C1 segment of cervical spinal cord (tissue), 14 donors: ENCODE data around the gene PRMT1.
"Not testable (repeated sequence)": the region's sequence is repeated elsewhere in the genome, so short reads cannot be mapped to it uniquely, and the experiment has no call there.

Experiments
- DNase-seq, 14 donors: peaks; one replicate each; lab custom pipeline; 2025; lab: John Stamatoyannopoulos, UW

PRMT1 gene

GRCh38 chr19:49718511-49718910 is 41.4 kb downstream of the PRMT1 start:
- no peak for DNase-seq

GRCh38 chr19:49718991-49719390 is 41.9 kb downstream of the PRMT1 start:
- no peak for DNase-seq

- not testable (repeated sequence) for DNase-seq
Measured at GRCh38 chr19:49719420-49719819, 42.3 kb downstream of the PRMT1 start.

- peak in 3 of 14 donors; percentile 15 to 80 (median 21) for DNase-seq
Measured at GRCh38 chr19:49727217-49728030, 50.4 kb downstream of the PRMT1 start.

GRCh38 chr19:49730166-49730565 is 53.1 kb downstream of the PRMT1 start:
- no peak for DNase-seq
